NCI-H526 (cell line): ENCODE data around the gene BBLN.
A peak's percentile ranks its signal among the peaks of the same experiment; 100 is the strongest.

ENCODE experiments used
- DNase-seq, 2 experiments: peaks; one replicate each; lab custom pipeline; 2025; lab: John Stamatoyannopoulos, UW

The BBLN gene

GRCh38 chr9:128191406-128192046, 31.5 kb downstream of the BBLN start, which contains the start of gene CIZ1:
Gene CIZ1, minus strand, starts transcription at chr9:128191572. Its CDS starts 715 bp downstream, at chr9:128190857.
- peak in 1 of 2 experiments; percentile 77 for DNase-seq

GRCh38 chr9:128192601-128193371, 32.7 kb downstream of the BBLN start:
- DNase-seq = peak; percentile 61 to 88

DNA sequence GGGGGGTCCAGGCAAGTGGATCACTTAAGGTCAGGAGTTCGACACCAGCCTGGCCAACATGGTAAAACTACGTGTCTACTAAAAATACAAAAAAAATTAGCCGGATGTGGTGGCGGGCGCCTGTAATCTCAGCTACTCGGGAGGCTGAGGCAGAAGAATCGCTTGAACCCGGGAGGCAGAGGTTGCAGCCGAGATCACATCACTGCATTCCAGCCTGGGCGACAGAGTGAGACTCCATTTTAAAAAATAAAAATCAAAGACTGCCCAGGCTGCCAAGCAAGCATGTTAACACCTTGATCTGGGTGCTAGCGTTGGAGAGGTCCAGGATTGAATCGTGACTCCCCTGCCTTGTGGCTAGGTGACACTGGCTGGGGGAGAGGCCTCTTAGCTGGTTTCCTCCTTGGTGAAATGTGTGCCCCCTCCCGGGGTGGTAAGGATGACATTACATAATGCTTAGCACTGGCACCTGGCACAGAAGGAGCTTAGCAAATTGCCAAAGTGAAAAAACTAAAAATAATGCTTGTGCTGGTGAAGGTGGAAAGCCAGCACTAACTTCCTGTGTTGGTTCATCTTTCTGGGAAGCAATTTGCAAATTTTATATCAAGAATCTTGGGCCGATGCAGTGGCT, 33.5 kb downstream of the BBLN start:
- no peak for DNase-seq

- peak in 1 of 2 experiments; percentile 14 for DNase-seq
Observed at GRCh38 chr9:128201441-128202369, 41.6 kb downstream of the BBLN start.

DNA sequence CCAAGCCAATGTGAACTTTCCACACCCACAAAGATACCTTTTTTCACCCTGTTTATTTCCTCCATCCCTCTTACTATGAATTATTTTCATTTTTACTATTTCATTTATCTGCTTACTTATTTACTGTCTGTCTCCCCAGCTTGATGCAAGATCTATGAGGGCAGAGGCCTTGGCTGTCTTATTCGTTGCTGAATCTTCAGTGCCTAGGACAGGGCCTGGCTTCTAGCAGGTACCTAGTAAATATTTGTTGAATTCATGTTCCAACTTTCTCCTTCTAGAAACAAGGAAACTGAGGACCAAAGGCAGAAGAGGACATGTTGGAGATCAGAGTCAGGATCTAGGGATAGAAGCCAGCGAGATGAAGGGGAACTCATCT, 42.6 kb downstream of the BBLN start:
- no peak for DNase-seq

GRCh38 chr9:128203024-128203706, 43.1 kb downstream of the BBLN start, which contains the start of gene DNM1:
Gene DNM1, plus strand, starts transcription at chr9:128203379. Its CDS starts 92 bp downstream, at chr9:128203471.
- DNase-seq = peak in 1 of 2 experiments; percentile 71

GRCh38 chr9:128203707-128204551, 43.9 kb downstream of the BBLN start:
- peak in 1 of 2 experiments; percentile 71 for DNase-seq

DNA sequence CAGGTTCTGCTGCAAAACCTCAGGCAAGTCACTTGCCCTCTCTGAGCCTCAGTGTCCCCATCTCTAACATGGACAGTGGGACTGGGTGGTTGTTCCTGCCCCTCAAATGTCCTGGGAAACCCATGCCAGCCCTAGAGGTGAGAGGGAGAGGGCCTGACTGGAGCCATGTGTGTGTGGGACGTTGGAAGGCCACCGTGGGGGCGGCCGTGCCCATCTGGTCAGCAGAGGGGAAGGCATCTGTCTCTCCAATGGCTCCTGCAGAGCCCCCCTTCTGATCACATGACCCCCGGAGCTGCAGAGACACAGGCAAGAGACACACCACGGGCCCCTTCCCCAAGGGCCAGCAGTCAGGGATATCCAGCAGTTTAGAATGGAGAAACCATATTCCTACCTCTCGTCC, 44.8 kb downstream of the BBLN start:
- DNase-seq = no peak

- DNase-seq = no peak
Observed at GRCh38 chr9:128205296-128205944, 45.4 kb downstream of the BBLN start.

DNA sequence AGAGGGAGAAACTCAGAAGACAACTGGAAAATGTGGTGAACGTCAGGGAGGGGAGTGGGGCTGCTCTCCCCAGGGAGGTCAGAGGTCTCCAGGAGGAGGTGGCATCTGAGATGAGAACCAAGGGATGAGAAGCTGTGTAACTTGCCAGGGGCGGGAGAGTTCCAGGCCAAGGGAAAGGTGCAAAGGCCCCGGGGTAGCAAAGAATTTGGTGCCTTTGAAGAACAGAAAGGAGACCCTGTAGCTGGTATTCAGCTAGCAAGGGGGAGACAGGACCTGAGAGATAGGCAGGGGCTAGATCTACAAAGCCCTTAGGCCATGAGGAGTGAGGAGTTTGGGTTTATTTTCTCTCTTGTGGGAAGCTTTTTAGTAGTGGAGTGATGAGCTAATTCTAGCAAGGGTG, 46.4 kb downstream of the BBLN start:
- no peak for DNase-seq

DNA sequence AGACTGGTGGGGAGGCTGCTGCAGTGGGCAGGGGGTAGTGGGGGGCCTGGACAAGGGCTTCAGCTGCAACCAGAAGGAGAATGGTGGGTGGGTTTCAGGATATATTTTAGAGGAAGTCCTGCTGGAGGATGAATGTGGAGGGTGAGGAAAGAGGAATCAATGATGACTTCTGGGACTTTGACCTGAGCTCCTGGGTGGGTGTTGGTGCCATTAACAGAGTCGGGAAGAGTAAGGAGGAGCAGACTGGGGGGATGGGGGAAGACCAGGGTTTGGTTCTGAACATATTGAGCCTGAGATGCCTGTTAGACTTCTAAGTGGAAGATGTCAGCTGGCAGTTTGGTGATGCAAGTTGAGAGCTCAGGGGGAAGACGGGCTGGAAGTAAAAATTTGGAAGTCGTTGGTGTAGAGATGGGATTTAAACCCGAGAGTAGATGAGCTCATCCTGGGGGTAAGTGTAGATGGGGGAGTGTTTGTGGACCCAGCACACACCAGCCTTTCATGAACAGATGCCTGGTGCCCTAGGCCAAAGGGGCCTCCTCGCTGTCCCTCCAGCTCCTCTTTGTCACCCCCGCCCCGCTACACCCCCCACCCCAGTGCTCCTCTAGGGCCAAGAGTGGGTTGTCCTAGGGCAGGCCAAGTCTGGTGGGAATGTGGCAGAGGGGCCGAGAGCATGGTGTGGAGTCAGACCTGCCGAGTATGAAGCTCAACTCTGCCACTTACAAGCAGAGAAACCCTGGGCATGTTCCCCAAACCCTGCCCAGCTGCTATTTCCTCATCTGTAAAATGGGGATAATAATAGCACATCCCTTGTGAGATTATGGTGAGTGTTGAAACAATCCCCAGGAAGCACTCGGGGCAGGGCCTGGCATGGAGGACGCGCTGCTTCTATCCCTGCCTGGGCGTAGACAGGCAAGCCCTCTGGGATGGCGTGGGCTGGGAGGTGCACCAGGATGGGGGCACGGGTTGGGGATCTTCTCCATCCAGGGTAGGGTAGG, 47.1 kb downstream of the BBLN start:
- no peak for DNase-seq

DNA sequence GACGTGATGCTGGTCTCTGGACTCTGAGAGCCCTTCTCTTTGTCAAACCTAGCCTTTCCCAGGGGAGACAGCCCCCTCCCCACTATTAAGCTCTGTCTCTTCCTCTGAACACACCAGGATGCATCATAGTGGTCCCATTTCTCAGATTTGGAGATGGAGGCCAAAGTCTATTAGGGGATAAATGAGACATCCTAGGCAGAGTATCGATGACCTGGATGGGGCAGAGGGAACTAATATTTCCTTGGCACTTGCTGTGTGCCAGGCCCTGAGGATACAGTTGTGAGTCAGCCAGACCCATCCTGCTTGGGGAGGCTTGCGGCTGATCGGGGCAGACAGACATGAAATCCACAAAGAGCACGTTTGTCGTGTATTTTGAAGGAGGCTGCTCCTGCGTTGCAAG, 48.3 kb downstream of the BBLN start:
- DNase-seq = no peak

DNA sequence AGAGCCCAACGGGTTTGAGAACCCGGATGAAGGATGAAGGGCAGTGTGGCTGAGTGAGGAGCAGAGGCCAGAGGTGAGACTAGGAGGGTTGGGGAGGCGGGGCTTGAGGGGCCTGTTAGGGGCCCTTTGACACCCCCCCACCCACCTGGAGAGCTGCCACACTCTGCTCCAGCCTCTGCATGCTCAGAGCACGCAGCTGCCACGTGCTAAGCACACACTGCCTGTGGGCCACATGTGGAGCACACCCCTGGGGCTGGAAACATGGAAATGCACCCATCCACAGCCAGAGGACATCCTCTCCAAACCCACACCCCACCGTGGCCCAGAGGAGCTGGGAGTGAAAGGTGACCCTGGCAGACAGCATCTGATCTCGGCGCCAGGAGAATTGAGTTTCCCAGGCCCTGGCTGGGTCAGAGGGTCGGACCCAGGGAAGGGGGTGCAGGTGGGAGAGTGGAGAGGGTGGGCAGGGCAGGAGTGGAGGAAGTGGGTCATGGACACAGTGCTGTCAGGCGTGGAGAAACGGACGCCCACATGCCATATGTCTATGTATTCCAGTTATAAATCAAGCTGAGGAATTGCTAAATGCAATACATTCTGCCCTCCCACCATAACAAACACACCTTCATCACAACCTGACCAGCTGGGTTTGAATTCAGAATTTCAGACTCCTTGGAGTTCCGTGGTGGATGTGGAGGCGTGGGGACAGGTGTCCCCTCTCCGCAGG, 49.0 kb downstream of the BBLN start:
- DNase-seq = no peak

- DNase-seq = no peak
Observed at GRCh38 chr9:128211186-128211980, 51.3 kb downstream of the BBLN start.

DNA sequence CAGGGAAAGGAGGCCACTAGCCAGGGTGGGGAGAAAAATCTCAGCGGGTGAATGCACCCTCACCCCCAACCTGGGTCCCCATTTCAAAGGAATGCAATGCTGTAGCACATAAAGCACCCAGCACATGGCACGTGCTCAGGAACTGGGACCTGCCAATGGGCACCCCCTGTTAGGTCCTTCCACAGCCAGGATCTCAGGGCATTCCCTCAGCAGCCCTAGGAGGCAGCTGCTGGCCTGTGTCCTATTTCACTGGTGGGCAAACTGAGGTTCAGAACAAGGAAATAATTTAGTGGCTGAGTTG, 51.9 kb downstream of the BBLN start:
- DNase-seq = no peak
